Tibial nerve (tissue), 4 donors: ENCODE results near the gene CRYAA.

Experiments used
- EP300 ChIP-seq, 2 donors: sonication (generic); formaldehyde crosslinking; IDR thresholded peaks; one replicate each; pipeline ENCODE4 v1.6.1; 2017; ENCODE audit warnings: antibody characterized with exemption in 2 of 2, mild to moderate bottlenecking in 1 of 2
- POLR2A ChIP-seq, 2 donors: fragments of 450-650 bp; IDR thresholded peaks; one replicate each; pipeline ENCODE4 v1.6.1; 2017; ENCODE audit warnings: antibody characterized with exemption in 2 of 2, mild to moderate bottlenecking in 2 of 2, moderate library complexity in 2 of 2
- TF ChIP-seq, protein P1 (sequence below), 5 experiments: fragments of 200-600 bp in 3 of 5; fragments of 450-650 bp in 2 of 5; sonication (generic) in 3 of 5; IDR thresholded peaks; one replicate each; pipeline ENCODE4 v1.5.1; 2016 to 2019; ENCODE audit warnings: antibody characterized with exemption in 5 of 5, mild to moderate bottlenecking in 3 of 5, moderate library complexity in 2 of 5

DNA sequence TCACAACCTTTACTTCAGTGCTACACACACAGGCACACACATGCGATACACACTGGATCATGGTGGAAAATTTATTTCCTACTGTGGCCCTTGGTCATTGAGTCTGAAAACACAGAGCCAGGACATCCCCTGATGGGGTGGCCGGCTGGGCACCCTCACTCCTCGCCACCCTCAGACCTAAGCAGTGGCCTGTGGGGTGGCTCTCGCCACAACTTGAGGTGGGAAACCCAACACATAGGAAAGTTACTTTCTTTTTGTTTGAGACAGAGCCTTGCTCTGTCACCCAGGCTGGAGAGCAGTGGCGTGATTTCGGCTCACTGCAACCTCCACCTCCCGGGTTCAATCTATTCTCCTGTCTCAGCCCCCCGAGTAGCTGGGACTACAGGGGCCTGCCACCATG is 19.4 kb downstream of the CRYAA start:
- TF ChIP-seq, protein P1, sequence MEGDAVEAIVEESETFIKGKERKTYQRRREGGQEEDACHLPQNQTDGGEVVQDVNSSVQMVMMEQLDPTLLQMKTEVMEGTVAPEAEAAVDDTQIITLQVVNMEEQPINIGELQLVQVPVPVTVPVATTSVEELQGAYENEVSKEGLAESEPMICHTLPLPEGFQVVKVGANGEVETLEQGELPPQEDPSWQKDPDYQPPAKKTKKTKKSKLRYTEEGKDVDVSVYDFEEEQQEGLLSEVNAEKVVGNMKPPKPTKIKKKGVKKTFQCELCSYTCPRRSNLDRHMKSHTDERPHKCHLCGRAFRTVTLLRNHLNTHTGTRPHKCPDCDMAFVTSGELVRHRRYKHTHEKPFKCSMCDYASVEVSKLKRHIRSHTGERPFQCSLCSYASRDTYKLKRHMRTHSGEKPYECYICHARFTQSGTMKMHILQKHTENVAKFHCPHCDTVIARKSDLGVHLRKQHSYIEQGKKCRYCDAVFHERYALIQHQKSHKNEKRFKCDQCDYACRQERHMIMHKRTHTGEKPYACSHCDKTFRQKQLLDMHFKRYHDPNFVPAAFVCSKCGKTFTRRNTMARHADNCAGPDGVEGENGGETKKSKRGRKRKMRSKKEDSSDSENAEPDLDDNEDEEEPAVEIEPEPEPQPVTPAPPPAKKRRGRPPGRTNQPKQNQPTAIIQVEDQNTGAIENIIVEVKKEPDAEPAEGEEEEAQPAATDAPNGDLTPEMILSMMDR (IDR thresholded peaks at IDR 0.05), result no peak
- no peak for TF ChIP-seq POLR2A (IDR thresholded peaks at IDR 0.05)
- no peak for TF ChIP-seq EP300 (IDR thresholded peaks at IDR 0.05)
